Inferior parietal cortex (tissue), 1 donor: ENCODE measurements around the gene CTU2.

Experiments used
- DNase-seq: peaks from one replicate; pipeline ENCODE4 v3.0.0-alpha.2; 2016; ENCODE audit errors: extremely low spot score

CTU2 gene

GRCh38 chr16:88681709-88682451 lies 24.4 kb upstream of the CTU2 start:
- DNase-seq, result no peak

- DNase-seq, result no peak
Observed at GRCh38 chr16:88684569-88685155, 21.6 kb upstream of the CTU2 start.

GRCh38 chr16:88685156-88686061 lies 20.9 kb upstream of the CTU2 start:
- no peak for DNase-seq

- no peak for DNase-seq
Observed at GRCh38 chr16:88686062-88686438, 20.3 kb upstream of the CTU2 start.

GRCh38 chr16:88686439-88687253 lies 19.7 kb upstream of the CTU2 start, which contains the start of gene SNAI3:
Gene SNAI3, minus strand, starts transcription at chr16:88686507. Its CDS starts 101 bp downstream, at chr16:88686406.
- DNase-seq, result no peak

- DNase-seq, result no peak
Observed at GRCh38 chr16:88687254-88687576, 19.1 kb upstream of the CTU2 start.

GRCh38 chr16:88687676-88688012 lies 18.7 kb upstream of the CTU2 start:
- DNase-seq, result no peak

GRCh38 chr16:88688013-88688778 lies 18.1 kb upstream of the CTU2 start:
- no peak for DNase-seq

- no peak for DNase-seq
Observed at GRCh38 chr16:88690341-88691128, 15.8 kb upstream of the CTU2 start.

GRCh38 chr16:88691129-88691813 lies 15.0 kb upstream of the CTU2 start:
- DNase-seq, result no peak

GRCh38 chr16:88691924-88692560 lies 14.3 kb upstream of the CTU2 start:
- DNase-seq, result no peak

- DNase-seq, result no peak
Observed at GRCh38 chr16:88692861-88693260, 13.4 kb upstream of the CTU2 start.

- no peak for DNase-seq
Observed at GRCh38 chr16:88693420-88694177, 12.7 kb upstream of the CTU2 start.

GRCh38 chr16:88694221-88695087 lies 11.8 kb upstream of the CTU2 start:
- no peak for DNase-seq

GRCh38 chr16:88695218-88695617 lies 11.1 kb upstream of the CTU2 start:
- no peak for DNase-seq

- no peak for DNase-seq
Observed at GRCh38 chr16:88695753-88696152, 10.6 kb upstream of the CTU2 start.

GRCh38 chr16:88696441-88696840 lies 9.9 kb upstream of the CTU2 start:
- no peak for DNase-seq
